OCI-M2 (cell line): ENCODE measurements around the gene ATP2B2.

Source experiments
- DNase-seq: peaks from one replicate; lab custom pipeline; 2025; ENCODE audit not compliant: unreplicated experiment; lab: John Stamatoyannopoulos, UW

The ATP2B2 gene

DNA sequence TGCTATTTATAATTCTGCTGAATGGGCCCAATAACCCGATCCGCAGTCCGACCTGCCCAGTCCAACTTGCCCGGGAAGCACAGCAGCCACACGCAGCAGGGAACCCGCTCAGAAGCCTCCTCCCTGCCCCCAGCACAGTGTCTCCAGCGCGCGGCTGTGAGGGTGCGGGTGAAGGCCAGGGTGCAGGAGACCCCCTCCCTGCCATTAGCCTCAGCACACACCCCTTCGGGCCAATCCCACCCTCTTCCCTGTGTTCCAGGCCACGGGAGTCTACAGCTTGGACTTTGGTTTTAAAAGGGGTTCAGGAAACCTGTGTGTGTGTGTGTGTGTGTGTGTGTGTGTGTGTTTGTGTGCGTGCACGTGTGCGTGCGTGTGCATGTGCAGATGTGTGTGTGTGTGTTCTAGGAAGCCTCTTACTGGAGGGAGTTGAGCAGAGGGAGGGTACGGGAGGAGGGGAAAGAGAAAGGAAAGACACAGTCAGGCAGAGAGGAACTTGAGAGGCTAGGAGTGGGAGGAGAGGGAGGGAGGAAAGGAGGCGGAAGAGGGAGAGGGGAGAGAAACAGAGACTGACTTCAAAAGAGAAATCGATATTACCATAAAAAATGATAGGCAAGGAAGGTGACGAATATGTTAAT, 34.2 kb downstream of the ATP2B2 start:
- DNase-seq: no peak

DNA sequence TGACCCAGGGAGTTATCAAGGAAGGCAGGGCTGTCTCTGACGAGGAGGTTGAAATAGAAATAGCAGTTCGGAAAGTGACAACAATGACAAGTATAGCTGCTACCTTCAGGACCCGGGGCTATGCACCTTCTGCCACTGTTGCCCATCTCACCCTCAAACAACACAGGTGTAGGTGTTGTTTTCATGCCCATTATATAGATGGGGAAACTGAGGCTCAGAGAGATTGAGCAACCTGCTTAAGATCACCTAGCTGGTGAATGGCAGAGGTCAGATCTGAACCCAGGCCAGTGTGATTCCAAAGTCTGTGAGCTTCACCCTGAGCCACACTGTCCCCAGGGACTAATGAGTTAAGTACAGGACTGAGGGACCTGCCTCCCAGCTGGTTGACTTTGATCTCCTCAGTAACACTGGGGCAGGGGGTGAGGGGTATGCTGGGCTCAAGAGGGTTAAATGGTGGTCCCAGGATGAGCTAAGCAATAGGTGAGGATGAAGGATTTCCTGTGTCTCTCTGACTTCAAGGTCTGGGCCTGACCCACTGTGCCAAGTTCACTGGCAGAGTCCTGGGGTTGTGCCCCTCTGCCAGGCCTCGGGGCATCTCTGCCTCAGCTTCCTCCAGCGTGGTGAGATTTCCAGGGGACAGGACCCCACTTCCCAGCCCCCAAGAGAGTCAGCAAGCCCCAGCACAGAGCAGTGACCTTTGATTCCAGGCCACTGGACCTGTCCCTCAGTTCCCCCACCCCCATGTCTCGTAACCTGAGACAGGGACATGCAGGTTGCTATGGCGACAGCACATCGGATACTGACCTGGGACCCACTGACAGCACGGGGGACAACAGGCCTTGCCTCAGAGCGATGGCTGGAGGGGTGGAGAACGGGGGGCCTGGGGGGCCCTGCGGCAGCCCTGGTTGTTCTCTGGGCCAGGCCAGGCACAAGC, 35.0 kb downstream of the ATP2B2 start:
- DNase-seq: no peak

DNA sequence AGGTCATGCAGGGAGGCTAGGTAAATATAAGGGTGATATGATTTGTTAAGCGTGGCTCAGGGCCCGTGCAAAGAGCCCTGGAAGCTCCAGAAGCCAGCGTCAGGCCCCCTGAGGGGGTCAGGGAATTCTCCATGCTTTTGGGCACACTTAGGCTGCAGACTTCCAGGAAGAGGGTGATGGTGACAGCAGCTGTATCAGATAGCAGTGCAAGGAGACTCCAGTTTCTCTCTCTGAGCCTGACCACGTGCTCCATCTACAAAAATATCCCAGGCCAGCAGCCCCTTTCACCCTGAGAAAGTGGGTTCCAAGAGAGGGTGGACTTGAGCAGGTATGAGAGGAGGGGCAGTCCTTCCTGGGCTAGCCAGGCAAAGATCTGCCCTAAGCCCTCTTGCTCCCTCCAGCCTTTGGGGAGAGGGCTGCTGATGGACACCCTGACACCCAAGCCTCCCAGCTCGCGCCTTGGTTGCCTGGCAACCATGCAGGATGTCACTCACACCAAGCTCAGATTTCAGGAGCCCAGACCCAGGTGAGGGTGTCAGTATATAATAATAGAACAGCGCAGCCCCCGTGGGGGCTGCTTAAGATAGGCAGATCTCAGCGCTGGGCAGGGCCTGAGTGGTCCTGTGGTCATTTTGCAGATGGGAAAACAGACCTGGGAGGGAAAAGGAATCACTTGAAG, 35.8 kb downstream of the ATP2B2 start:
- no peak for DNase-seq

DNA sequence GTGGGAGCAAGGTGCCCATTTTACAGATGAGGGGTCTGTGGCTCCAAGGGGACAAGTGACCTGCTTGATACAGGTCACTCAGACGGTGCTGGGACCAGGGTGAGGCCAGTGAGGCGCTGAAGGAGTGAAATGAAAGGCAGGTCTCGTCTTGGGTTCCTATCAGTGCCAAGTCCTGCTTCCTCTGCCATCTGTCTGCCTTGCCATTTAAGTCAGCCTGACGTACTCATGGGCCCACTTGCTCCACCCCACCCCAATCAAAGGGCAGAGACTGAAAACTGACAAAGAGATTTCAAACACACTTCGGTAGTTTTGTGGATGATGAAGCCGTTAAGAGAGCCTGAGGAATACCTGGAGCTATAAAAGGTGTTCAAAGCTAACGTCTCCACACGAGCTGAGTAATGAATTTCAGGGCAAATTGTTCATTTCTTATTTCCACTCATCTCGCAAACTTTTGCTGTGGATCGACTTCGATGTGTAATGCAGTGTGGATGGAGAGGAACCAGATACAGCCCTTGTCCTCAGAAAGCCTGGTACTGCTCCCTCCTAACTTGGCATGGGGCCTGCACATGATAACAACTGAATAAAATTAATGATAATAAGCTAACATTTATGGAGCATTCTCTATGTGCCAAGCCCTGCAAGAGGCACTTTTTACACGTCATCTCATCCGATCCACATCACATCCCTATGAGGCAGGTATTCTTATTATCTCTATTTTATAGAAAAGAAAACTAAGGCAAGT, 36.6 kb downstream of the ATP2B2 start:
- no peak for DNase-seq

DNA sequence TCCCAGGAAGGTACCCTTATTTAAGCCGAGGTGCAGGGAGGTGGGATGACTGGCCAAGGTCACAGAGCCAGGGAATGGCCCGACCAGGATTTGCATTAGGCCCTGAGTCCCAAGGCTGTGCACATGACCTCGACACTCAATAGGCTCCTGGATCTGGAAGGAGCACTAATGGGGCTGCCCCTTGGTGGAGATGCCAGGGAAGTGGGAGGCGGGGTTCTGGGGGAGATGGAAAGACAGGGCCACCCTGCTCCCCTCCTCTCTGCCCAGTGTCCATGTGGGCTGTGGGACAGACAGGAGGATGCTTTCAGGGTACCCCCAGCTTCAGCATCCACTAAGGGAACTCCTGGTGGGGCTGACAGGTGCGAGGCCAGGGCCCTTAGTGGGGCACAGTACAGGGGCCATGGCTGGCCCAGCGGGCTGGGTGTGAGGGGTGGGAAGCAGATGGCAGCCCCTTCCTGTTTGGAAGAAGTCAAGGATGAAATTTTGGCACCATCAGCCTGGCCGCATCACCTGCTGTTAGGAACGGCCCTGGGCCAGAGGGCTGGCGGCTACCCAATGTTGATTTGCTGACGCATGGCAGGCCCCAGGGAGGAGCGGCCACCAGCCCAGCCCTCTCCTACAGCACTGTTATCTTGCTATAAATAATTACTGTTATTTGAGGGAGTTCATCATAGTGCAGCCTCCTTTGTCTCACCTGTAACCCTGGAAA, 37.3 kb downstream of the ATP2B2 start:
- DNase-seq: no peak

DNA sequence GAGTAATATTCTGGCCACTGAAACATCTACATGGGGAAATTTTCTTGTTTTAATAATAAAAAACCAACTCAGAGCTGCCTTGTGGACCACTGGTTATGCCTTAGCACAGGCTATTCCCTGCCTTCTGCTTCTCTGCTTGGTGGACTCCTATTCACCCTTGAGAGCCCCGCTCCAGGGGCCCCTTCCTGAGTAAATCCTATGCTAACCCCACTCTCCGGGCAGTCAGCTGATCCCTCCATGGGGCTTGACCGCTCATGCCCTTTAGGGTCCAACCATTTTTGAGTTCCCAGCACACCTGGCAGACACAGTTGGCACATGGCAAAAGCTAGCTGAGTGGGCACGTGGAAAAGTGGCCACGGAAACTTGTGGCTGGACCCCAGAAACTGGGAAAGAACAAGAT, 38.2 kb downstream of the ATP2B2 start:
- DNase-seq: no peak

DNA sequence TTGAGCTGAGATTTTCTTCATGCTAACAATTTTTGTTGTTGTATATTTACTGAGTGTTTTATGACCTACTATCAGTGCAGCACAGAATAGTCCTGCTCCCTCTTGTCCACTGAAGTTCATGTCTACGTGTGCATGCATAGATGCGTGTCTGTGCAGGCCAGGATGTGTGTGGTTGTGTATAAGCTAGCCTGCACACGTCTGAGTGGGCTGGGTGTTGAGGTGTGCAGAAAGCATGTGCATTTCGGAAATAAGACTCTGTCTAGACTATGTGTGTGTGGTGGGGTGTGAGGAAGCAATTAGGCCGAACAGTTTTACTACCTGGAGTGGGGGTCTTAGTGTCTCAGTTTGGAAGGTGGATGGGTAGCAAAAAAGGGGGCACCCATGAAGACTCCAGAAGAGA, 39.2 kb downstream of the ATP2B2 start:
- DNase-seq: no peak

DNA sequence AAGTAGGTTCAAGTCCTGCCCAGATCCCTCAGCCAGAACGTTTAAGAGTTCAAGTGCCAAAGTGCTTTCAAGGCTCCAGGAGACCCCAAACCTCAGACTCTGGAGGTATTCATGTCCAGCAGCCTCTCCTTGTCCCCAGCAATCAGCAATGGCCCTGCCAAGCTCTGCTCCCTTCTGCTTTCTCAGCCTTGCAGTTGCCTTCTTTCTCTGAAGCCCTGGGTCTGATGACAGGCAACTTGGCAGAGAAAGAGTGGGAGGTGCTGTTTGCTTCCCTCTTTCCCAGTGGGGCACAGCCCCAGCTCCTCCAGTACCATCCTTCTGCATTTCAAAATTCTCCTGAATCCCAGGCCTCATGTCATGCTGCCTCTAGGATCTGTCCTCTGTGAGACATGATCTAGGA, 40.2 kb downstream of the ATP2B2 start:
- no peak for DNase-seq

DNA sequence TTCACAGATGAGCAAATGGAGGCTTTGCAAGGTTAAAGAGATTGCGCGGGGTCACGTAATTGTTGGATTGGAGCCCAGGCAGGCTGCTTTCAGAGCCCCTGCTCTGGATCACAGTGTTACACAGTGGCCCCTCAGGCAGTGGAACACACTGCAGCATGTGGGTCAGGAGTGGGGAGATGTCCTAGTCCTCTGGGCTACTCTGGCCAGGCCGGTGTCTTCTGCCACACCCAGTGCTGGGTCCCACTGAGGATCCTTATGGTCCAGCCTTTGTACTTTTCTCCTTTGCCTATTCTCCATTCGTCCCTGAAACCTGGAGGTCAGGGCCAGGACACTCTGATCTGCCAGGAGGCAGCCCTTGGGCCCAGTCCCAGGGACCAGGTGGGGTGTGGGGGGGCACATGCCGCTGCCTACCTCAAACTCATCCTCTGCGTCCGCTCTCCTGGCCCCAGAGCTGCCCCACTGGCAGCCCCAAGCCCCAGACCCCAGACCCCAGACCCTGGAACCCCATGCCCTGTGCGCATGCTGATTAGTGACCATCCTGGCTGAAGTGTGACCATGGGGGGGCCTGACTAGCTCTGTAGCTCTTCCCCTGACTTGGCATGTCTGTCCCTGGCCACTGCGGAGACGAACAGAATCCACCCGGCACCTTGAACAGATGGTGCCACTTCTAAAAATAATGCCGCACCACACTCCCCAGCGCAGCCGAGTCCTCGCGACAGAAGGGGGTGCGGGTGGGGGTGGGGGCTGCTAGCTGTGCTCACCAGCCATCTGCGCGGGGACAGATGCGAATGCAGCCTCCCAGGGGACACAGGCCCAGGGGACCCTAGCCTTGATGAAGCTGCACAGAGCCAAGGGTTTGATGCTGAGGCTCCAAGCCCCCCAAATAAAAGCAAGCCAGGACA, 41.6 kb downstream of the ATP2B2 start:
- DNase-seq: no peak

DNA sequence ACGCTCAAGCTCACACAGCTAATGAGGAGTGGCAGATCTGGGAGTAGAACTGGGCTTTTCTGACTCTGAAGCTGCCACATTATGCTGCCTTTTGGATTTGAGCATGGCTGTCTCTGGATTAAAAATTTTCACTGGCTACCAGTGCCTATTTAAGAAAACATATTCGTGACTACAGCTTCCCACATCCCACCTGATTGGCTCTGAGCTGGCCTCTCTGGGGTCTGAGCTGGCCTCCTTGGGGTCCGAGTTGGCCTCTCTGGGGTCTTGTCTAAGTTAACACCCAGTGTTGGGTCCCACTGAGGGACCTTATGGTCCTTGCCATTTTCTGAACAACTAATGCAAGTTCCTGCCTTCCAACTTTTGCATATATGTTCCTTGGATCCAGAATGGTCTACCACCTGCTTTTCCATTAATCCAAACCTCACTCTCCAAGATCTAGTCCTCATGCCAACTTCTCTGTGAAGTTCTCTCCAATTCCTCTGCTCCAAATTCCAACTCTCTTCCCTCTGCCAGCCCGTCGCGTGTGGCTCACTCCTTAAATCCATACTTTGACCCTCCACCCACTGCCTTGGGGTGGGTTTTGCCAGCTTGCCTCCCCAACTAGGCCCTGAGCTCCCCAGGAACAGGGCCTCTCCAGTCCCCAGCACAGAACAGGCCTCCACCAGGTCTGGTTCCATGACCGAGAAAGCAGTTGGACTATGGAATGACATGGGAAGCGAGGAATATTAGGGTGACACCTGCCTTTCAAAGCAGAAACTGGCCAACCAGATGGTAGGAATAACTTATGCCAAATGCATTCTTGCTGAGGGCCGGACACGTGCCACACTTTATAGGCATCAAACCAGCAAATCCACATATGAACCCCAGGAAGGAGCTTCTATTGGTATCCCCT, 42.5 kb downstream of the ATP2B2 start:
- no peak for DNase-seq

DNA sequence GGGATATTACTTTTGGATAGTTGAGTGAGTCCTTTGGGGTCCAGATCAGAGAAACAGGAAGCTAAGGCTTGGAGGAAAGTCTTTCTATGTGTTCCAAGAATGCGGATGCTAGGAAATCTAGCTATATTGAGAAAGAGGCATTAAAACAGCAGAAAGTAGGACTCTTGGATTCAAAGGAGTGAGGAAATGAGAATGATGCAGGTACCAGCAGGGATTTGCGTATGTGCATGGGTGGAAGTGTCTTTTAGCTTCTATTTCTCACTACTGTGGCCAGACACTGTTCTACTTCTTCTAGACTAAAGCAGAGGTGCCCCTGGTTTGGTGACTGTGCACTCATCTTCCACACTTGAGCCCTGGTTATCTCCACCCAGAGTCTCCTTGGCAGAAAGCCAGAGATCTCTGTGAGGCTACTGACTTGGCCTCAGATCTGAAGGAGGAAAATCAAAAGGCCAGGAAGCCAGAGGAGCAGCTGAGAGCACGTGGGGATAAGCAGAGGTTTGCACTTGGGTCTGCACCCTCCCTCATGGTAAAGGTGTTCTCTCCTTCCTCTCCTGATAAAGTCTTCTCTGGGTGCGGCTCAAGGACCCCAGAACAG, 44.3 kb downstream of the ATP2B2 start:
- no peak for DNase-seq

DNA sequence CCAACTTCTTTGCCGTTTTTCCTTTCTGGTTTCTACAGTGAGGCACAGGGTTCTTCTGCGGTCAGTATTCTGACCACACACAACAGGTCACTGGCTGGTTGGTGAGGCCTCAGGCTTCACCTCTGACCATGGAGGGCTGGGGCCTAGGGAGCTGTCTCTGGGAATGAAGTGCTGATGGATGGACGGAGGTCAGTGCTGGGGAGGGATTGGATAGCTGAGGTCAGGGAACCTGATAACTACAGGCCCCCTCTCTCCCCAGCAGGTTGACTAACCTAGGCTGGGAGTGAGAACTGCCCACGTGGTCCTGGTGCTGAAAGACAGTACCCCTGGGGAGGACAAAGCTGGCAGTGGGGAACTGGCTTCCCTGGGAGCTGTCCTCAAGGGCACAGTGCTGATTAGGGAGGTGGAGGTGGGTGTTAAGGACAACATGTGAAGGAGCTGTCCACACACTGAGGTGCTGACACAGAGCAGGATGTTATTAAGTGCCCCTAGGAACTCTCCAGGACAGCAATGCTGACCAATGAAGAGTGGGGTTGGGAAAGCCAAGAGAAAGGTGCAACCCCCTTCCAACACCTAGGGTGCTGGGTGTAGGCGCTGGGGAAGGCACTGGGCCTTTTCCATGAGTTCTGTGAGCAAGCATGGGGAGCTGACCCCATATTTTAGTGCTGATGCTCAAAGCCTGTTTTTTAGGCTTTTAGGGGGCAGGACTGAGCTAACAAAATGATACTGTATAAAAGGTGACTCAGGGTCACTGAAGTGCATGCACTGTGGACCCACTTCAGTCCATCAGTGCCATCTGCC, 45.2 kb downstream of the ATP2B2 start:
- no peak for DNase-seq

DNA sequence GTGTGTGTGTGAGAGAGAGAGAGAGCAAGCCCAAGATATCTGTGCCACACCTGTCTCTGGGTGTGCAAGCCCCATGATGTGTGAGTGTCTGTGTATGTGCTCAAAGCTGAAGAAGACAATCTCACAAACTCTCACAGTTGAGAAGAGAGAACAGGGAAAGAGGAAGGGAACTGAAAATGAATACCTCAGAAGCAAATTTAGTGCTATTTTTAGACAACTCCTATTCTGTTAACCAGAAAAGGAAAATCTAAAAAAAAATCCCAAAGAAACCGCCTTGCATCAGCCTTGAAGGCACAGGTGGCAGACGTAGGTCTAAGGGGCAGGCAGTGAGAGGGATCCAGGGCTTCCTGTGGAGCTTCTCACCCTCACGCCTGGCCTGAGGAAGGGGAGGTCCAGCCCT, 47.8 kb downstream of the ATP2B2 start:
- no peak for DNase-seq

DNA sequence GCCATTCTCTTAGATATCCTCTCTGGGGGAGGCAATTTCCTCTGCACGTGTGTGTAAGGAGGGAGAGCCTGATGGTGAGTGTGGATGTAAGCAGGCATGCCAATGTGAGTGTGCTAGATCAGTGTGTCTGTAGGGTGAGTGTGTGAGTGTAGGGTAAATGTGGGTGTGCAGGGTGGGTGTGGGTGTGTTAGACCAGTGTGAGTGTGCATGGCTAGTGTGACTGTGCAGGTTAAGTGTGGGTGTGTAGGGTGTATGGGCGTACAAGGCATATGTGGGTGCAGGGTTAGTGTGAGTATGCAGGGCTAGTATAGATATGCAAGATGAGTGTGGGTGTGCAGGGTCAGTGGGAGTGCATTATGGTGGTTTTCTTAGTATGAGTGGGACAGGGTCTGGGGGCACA, 48.4 kb downstream of the ATP2B2 start:
- no peak for DNase-seq

DNA sequence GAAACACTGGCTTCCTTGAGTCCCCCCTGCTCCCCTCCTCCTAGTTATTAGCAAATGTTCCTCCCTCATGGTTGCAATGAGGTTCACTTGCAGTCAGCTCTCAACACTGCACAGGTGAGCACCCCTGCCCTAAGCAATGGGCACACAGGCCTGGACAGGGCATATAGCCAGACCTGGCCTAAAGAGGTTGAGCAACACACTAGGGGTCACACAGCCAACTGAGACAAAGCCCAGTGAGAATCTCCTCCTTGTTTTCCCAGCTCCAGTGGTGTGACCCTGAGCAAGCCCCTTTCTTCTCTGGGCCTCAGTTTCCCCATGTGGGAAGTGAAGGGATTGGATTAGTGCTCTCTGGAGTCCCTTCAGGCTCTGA, 49.9 kb downstream of the ATP2B2 start:
- no peak for DNase-seq

DNA sequence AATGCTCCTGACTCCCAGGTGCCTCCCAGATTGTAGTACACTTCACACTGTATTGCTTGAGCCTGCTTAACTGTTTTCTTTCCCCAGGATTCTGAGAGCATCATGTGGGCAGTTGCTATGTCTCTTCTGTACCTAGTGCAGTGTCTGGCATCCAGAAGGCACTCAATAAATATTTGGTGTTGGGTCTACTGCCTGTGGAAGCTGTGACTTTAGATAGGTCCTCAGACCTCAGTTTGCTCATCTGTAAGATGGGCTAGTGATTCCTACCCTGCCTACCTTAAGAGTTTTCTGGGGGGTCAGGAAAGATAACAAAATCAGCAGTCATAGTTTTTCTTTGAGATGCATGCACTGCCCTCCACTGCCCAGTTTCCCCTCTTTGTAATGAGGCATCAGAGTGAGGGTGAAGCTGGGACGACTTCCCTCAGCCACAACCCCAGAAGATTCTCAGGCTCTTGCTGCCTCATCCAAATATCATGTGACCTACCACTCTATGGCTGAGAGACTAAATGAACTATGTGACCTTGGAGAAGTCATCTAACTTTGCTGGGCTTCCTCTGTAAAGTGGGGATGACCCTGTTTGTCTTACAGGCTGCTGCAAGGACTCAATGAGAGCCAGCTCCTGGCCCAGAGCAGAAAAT, 50.4 kb downstream of the ATP2B2 start:
- no peak for DNase-seq
